CD4-positive, alpha-beta memory T cell (primary cell): ENCODE measurements around the gene SRP14. TPM values are rescaled to one million over a fixed set of nuclear protein-coding genes. Genes with fewer than 3 reads are reported as not detected.

Experiments
- CTCF ChIA-PET: fragments of 350-600 bp; sonication (Branson Sonifier 250); formaldehyde crosslinking; loops from one replicate; lab custom pipeline; 2021; ENCODE audit warnings: inconsistent platforms; ENCODE audit not compliant: partially characterized antibody; lab: Charles Lee
- POLR2A ChIA-PET: fragments of 350-600 bp; sonication (Branson Sonifier 250); formaldehyde crosslinking; loops from one replicate; lab custom pipeline; 2021; ENCODE audit not compliant: partially characterized antibody; lab: Charles Lee
- DNase-seq, 5 donors: peaks; one replicate each; pipeline versions ENCODE4 v3.0.0 to v3.0.0-alpha.2; 2020 to 2022; ENCODE audit warnings: mixed read lengths in 1 of 5
- H3K27ac ChIP-seq: one replicate; pipeline ENCODE4 v1.7.0; 2013; ENCODE audit warnings: low read depth, low read length
- H3K27me3 ChIP-seq: 2 replicates; pipeline ENCODE4 v1.7.0; 2013; ENCODE audit warnings: mild to moderate bottlenecking, low read length, moderate library complexity; ENCODE audit not compliant: insufficient read depth
- H3K36me3 ChIP-seq: 2 replicates; pipeline ENCODE4 v1.7.0; 2013; ENCODE audit warnings: mild to moderate bottlenecking, low read length, moderate library complexity; ENCODE audit not compliant: insufficient read depth
- H3K4me1 ChIP-seq: 2 replicates; pipeline ENCODE4 v1.7.0; 2013; ENCODE audit warnings: mild to moderate bottlenecking, low read length, moderate library complexity; ENCODE audit not compliant: insufficient read depth
- H3K4me3 ChIP-seq, 2 donors: one replicate each; pipeline ENCODE4 v1.7.0; 2013; ENCODE audit warnings: low read length in 2 of 2, mild to moderate bottlenecking in 1 of 2
- H3K9me3 ChIP-seq, 2 donors: one replicate each; pipeline ENCODE4 v1.7.0; 2013; ENCODE audit warnings: low read length in 2 of 2, control low read depth in 1 of 2; ENCODE audit not compliant: control insufficient read depth in 1 of 2
- H3K27ac Mint-ChIP-seq, 7 donors: one replicate each; pipeline ENCODE4 v1.8.0; 2020 to 2021; ENCODE audit warnings: mixed read lengths in 7 of 7, mild to moderate bottlenecking in 6 of 7, inconsistent platforms in 3 of 7, moderate library complexity in 3 of 7
- H3K27me3 Mint-ChIP-seq, 2 donors: one replicate each; pipeline ENCODE4 v1.8.0; 2020 to 2021; ENCODE audit warnings: mixed read lengths in 2 of 2
- H3K36me3 Mint-ChIP-seq, 2 donors: one replicate each; pipeline ENCODE4 v1.8.0; 2020 to 2021; ENCODE audit warnings: mixed read lengths in 2 of 2, inconsistent platforms in 1 of 2, mild to moderate bottlenecking in 1 of 2
- H3K4me1 Mint-ChIP-seq, 4 donors: one replicate each; pipeline ENCODE4 v1.8.0; 2020 to 2021; ENCODE audit warnings: mixed read lengths in 4 of 4, mild to moderate bottlenecking in 1 of 4
- H3K4me3 Mint-ChIP-seq, 8 donors: one replicate each; pipeline ENCODE4 v1.8.0; 2020 to 2021; ENCODE audit warnings: mixed read lengths in 8 of 8, mild to moderate bottlenecking in 7 of 8, moderate library complexity in 6 of 8, inconsistent platforms in 3 of 8
- H3K9me3 Mint-ChIP-seq, 8 donors: one replicate each; pipeline ENCODE4 v1.8.0; 2020 to 2021; ENCODE audit warnings: mixed read lengths in 8 of 8, mild to moderate bottlenecking in 5 of 8, inconsistent platforms in 3 of 8, moderate library complexity in 1 of 8
- intact Hi-C: fragments of 100-400 bp; cut with micrococcal nuclease; formaldehyde crosslinking; loops from one replicate; pipeline ENCODE4 v1.15.1; 2023
- polyA plus RNA-seq, 2 donors: library from polyadenylated mRNA; unstranded; fragments of 300-500 nt; fragmentation: Illumina TruSeq; gene quantifications; one replicate each; pipeline ENCODE4 v1.2.3, GENCODE V29; 2021
- total RNA-seq, 2 experiments: library from RNA; stranded (reverse); gene quantifications; one replicate each; pipeline ENCODE4 v1.2.3, GENCODE V29; 2021

Gene SRP14
- total and polyA plus RNA-seq, 4 experiments from 2014 or later = 118 to 1,035 (median 447) TPM

DNA sequence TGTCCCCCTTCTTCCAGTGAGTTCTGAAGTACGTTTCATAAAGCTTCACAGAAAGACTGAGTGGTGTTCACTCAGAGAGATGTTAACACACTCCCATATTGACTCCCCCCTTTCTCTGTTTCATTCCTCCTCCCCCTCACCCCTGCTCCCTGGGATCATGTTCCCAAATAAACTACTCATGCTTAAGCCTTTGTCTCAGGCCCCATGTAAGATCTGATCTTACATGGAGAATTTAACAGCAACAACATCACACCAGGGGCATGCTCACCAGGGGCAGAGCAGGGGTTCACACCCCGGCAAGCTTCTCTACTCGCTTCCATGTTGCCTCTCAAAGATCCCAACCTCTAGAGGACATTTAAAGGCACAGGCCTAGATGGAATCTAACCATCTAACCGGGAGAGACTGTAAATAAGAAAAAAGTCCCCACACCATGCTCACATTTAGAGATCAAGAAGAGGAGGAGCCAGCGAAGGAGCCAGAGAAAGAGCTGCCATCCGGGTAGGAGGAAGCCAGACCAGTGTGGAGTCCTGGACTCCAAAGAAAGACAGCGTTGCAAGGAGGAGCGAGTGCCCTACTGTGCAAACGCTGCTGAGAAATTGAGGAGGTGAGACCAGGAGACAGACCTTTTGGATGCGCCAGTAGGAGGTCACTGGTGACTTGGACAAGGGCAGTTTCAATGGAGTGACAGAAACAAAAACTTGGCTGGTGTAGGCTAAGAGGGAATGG, 21.4 kb upstream of the SRP14 start:
- intact Hi-C loops = no loop called here

DNA sequence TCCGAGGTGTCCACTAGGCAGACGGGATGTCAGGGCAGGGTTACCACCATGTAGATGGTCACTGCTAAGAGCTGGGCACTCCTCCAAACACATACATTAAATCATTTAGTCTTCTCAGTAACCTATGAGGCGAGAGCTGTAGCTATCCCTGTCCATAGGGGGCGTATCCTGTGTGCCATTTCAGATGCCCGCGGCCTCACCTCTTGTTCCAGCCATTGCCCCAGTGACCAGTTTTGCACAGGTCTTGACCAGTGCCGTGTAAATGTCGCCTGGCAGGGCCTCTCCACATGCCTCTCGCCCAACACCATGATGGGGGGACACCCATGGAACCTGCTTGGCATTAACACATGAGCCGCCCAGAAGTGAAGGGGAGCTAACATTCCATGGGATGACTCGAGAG, 20.8 kb upstream of the SRP14 start:
- no peak overlapping the region for H3K4me3 ChIP-seq
- intact Hi-C loops = no loop called here
- no peaks in the 10 kb centered on the region for H3K9me3 Mint-ChIP-seq
- ChIA-PET POLR2A (no interaction called here), CTCF (interaction anchor here (1.5 to 2.1 kb wide), 4 partner anchors 11 to 47 kb away, joined by 4 to 8 read pairs (median 6); no protein-coding TSS in a partner anchor)
- H3K27me3 Mint-ChIP-seq = no peaks in the 10 kb centered on the region
- no peak for DNase-seq
- no peak overlapping the region for H3K27ac Mint-ChIP-seq
- H3K27me3 ChIP-seq = no peaks in the 10 kb centered on the region
- H3K27ac ChIP-seq = no peak overlapping the region
- peaks cover 13 to 21% (median 16%) of the 10 kb centered on the region in 4 donors for H3K4me1 Mint-ChIP-seq
- H3K9me3 ChIP-seq = no peaks in the 10 kb centered on the region
- H3K4me3 Mint-ChIP-seq = no peak overlapping the region
- no peaks in the 10 kb centered on the region for H3K36me3 ChIP-seq
- peaks cover 15% of the 10 kb centered on the region for H3K4me1 ChIP-seq
- H3K36me3 Mint-ChIP-seq = peaks cover 0 to 14% of the 10 kb centered on the region in 2 donors

More for the DNA sequence above, 21.4 kb upstream of the SRP14 start:
- no peak overlapping the region for H3K4me3 ChIP-seq
- Mint-ChIP-seq H3K9me3 (no peaks in the 10 kb centered on the region), H3K4me3 (no peak overlapping the region), H3K27me3 (no peaks in the 10 kb centered on the region), H3K4me1 (peaks cover 7 to 16% (median 11%) of the 10 kb centered on the region in 4 donors), H3K27ac (no peak overlapping the region), H3K36me3 (peaks cover 0 to 14% of the 10 kb centered on the region in 2 donors)
- no peaks in the 10 kb centered on the region for H3K27me3 ChIP-seq
- H3K4me1 ChIP-seq = peaks cover 9% of the 10 kb centered on the region
- CTCF ChIA-PET = interaction anchor here (1.7 to 2.1 kb wide), 2 partner anchors 12 to 47 kb away, joined by 5 to 8 read pairs; no protein-coding TSS in a partner anchor
- no peaks in the 10 kb centered on the region for H3K9me3 ChIP-seq
- POLR2A ChIA-PET = no interaction called here
- H3K36me3 ChIP-seq = no peaks in the 10 kb centered on the region
- H3K27ac ChIP-seq = no peak overlapping the region
- no peak for DNase-seq

DNA sequence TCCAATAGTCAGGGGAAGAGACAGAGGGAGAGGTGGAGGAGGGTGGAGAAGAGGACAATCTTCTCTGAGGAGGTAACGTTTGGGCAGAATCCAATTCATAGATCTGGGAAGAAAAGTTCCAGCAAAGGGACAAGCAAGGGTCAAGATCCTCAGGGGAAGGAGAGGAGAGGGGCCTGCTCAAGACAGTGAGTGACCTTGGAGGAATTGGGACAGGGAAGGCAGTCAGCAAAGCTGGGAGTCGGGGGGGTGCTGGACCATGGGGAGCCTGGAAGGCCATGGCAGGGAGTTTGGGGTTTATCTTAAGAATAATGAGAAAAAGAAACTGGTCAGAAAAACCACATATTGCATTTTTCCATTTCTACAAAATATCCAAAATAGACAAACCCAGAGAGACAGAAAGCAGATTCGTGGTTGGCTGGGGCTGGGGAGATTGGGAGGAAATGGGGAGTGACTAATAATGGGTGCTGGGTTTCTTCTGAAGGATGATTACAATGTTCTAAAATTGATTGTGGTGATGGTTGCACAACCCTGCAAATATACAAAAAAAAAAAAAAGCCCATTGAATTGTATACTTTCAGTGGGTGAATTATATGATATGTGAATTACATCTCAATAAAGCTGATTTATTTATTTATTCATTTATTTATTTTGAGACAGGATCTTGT, 19.6 kb upstream of the SRP14 start:
- DNase-seq = no peak
- Mint-ChIP-seq H3K27ac (peak overlapping the region in 2 of 7 donors; percentile 22 to 25), H3K9me3 (no peaks in the 10 kb centered on the region), H3K27me3 (no peaks in the 10 kb centered on the region), H3K36me3 (peaks cover 1 to 14% of the 10 kb centered on the region in 2 donors), H3K4me1 (peaks cover 18 to 34% (median 24%) of the 10 kb centered on the region in 4 donors), H3K4me3 (no peak overlapping the region)
- no peak overlapping the region for H3K27ac ChIP-seq
- ChIA-PET POLR2A (no interaction called here), CTCF (interaction anchor here (0.7 to 2.1 kb wide), 6 partner anchors 10 to 159 kb away, joined by 3 to 8 read pairs (median 4); no protein-coding TSS in a partner anchor)
- H3K27me3 ChIP-seq = no peaks in the 10 kb centered on the region
- peaks cover 27% of the 10 kb centered on the region for H3K4me1 ChIP-seq
- H3K9me3 ChIP-seq = no peaks in the 10 kb centered on the region
- no peak overlapping the region for H3K4me3 ChIP-seq
- no peaks in the 10 kb centered on the region for H3K36me3 ChIP-seq
- intact Hi-C loops = no loop called here

DNA sequence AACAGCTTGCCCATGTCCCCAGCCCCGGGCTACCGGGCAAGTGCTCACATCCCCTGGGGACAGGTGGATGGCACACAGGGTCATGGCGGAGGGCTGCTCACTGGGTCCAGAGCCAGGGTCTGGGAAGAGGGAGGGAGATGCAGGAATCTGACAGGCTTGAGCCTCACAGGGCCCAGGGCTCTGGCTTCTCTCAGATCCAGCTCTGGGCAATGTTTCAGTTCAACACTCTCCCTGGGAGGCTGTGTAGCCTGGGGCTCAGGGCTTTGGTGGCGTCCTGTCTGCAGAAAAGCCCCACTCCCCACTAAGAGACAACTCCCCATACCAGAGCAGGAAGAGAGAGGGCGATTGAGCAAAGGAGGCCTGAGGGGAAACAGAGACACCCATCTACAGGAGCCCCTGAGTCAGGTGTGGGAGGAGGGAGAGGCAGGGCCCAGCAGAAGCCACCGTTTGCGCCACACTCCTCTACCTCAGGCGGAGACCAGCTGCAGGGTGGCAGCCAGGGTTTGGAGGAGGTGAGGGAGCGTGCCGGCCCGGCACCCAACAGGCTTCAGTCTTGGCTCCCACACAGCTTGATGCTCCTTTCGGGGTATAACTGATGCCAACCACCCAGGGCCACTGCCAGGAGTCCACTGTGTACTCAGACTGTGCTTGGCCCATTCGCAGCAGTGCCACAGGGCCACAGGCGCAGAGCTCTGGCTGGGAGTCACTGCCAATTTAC, 16.8 kb upstream of the SRP14 start:
- H3K36me3 Mint-ChIP-seq = peaks cover 1 to 14% of the 10 kb centered on the region in 2 donors
- DNase-seq = no peak

DNA sequence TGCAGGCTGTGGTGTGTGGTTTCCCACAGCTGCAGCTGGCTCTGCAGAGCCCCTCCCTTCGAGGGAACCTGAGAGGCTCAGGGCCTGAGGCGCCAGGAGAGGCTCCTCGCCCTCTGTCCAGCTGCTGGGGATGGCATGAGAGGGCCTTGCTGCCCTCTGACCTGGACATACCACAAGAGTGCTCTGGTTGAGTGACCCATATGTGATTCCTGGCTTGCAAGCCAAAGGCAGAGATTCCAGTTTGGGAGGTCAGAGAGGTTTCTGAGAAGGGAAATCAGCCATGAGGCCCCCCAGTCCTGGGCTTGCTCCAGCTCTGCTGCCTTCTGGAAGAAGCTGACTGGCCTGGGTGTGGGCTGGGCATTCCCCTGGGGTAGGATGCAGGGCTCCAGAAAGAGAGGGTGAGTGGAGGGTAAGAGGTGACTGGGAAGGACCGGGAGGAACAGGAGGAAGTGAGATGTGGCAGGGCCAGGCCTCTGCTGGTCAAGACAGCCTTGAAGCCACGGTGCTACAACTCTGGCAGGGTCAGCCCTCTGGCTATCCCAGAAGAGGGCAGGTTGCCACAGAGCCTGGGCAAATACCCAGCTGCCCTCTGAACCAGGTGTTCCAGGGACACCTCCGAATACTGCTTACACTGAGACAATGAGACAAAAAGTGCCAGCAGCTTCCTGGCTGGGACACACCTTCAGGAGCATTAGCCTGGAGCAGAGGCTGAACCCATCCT, 16.0 kb upstream of the SRP14 start:
- Histone ChIP-seq H3K36me3 (no peaks in the 10 kb centered on the region), H3K4me3 (no peak overlapping the region), H3K4me1 (peaks cover 40% of the 10 kb centered on the region), H3K9me3 (no peaks in the 10 kb centered on the region), H3K27ac (no peak overlapping the region), H3K27me3 (no peaks in the 10 kb centered on the region)
- H3K4me3 Mint-ChIP-seq = peak overlapping the region; percentile 17 to 80 (median 70)
- DNase-seq = peak in 3 of 5 donors; percentile 15 to 35 (median 25)
- H3K9me3 Mint-ChIP-seq = no peaks in the 10 kb centered on the region
- CTCF ChIA-PET = interaction anchor here (1.0 to 3.1 kb wide), 6 partner anchors 9 to 283 kb away, joined by 3 to 23 read pairs (median 7); no protein-coding TSS in a partner anchor
- intact Hi-C loops = no loop called here
- peaks cover 1 to 14% of the 10 kb centered on the region in 2 donors for H3K36me3 Mint-ChIP-seq
- POLR2A ChIA-PET = interaction anchor here (1.0 to 2.1 kb wide), 5 partner anchors 9 to 44 kb away, joined by 3 to 7 read pairs (median 4); partner anchors contain the start of gene SRP14
- H3K27me3 Mint-ChIP-seq = no peaks in the 10 kb centered on the region
- H3K4me1 Mint-ChIP-seq = peaks cover 24 to 56% (median 36%) of the 10 kb centered on the region in 4 donors
- peak overlapping the region in 6 of 7 donors; percentile 65 to 89 (median 76) for H3K27ac Mint-ChIP-seq

More for the DNA sequence above, 16.8 kb upstream of the SRP14 start:
- Histone ChIP-seq H3K4me3 (no peak overlapping the region), H3K36me3 (no peaks in the 10 kb centered on the region), H3K27ac (no peak overlapping the region), H3K4me1 (peaks cover 33% of the 10 kb centered on the region), H3K27me3 (no peaks in the 10 kb centered on the region), H3K9me3 (no peaks in the 10 kb centered on the region)
- POLR2A ChIA-PET = interaction anchor here (1.8 to 2.1 kb wide), 2 partner anchors 19 to 43 kb away, joined by 4 to 7 read pairs; no protein-coding TSS in a partner anchor
- H3K27ac Mint-ChIP-seq = peak overlapping the region in 3 of 7 donors; percentile 46 to 88 (median 65)
- peaks cover 21 to 52% (median 32%) of the 10 kb centered on the region in 4 donors for H3K4me1 Mint-ChIP-seq
- CTCF ChIA-PET = interaction anchor here (1.3 to 3.1 kb wide), 5 partner anchors 10 to 218 kb away, joined by 4 to 23 read pairs (median 7); no protein-coding TSS in a partner anchor
- no peaks in the 10 kb centered on the region for H3K27me3 Mint-ChIP-seq
- no peaks in the 10 kb centered on the region for H3K9me3 Mint-ChIP-seq
- intact Hi-C loops = no loop called here
- H3K4me3 Mint-ChIP-seq = peak overlapping the region in 1 of 8 donors; percentile 80

DNA sequence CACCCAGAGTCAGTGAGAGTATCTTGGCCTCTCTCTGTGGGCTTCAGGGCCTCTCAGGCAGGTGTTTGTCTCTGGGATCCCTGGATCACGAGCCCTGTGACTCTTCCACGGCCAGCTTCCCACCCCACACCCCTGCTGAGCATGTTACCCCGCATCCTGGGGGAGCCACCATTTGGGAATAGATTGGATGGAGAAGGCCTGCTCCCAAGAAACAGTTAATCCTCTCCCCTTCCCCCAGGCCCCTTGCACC, 15.5 kb upstream of the SRP14 start:
- no peak for DNase-seq
- H3K4me3 ChIP-seq = no peak overlapping the region
- no peaks in the 10 kb centered on the region for H3K27me3 ChIP-seq
- H3K9me3 ChIP-seq = no peaks in the 10 kb centered on the region
- Mint-ChIP-seq H3K9me3 (no peaks in the 10 kb centered on the region), H3K4me3 (peak overlapping the region in 3 of 8 donors; percentile 17 to 80 (median 65)), H3K27me3 (no peaks in the 10 kb centered on the region), H3K27ac (no peak overlapping the region), H3K4me1 (peaks cover 25 to 61% (median 39%) of the 10 kb centered on the region in 4 donors), H3K36me3 (peaks cover 1 to 12% of the 10 kb centered on the region in 2 donors)
- H3K27ac ChIP-seq = no peak overlapping the region
- CTCF ChIA-PET = interaction anchor here (1.0 to 3.1 kb wide), 4 partner anchors 9 to 283 kb away, joined by 3 to 23 read pairs (median 8); no protein-coding TSS in a partner anchor
- POLR2A ChIA-PET = interaction anchor here (1.0 to 2.1 kb wide), 5 partner anchors 8 to 44 kb away, joined by 3 to 7 read pairs (median 4); partner anchors contain the start of gene SRP14
- H3K4me1 ChIP-seq = peaks cover 45% of the 10 kb centered on the region
- no peaks in the 10 kb centered on the region for H3K36me3 ChIP-seq
- intact Hi-C loops = no loop called here
